Activated T-helper 2 cell treated with anti-CD3 and anti-CD28 coated beads, Interferon-gamma antibody, Interleukin-2, Interleukin-4, amounts not matched to agents 10 μg/mL and 5 μg/mL and 100 μg/mL, durations not matched to agents 14 hours and 24 hours and 36 hours (primary cell): ENCODE measurements around the gene KIAA1755. TPM values are rescaled to one million over a fixed set of nuclear protein-coding genes. Genes with fewer than 3 reads are reported as not detected.

Experiments
- DNase-seq: peaks from one replicate; pipeline ENCODE4 v3.0.0; 2021; ENCODE audit warnings: low spot score
- H3K27ac Mint-ChIP-seq: one replicate; pipeline ENCODE4 v1.8.0; 2021; ENCODE audit warnings: mixed read lengths
- H3K27me3 Mint-ChIP-seq: one replicate; pipeline ENCODE4 v1.8.0; 2021; ENCODE audit warnings: low read depth, mixed read lengths
- H3K36me3 Mint-ChIP-seq: one replicate; pipeline ENCODE4 v1.8.0; 2021; ENCODE audit warnings: low read depth, mixed read lengths
- H3K4me1 Mint-ChIP-seq: one replicate; pipeline ENCODE4 v1.8.0; 2021; ENCODE audit warnings: low read depth, mixed read lengths
- H3K4me3 Mint-ChIP-seq: one replicate; pipeline ENCODE4 v1.8.0; 2021; ENCODE audit warnings: low read depth, mild to moderate bottlenecking, moderate library complexity, mixed read lengths
- H3K9me3 Mint-ChIP-seq: one replicate; pipeline ENCODE4 v1.8.0; 2021; ENCODE audit warnings: mixed read lengths
- intact Hi-C: fragments of 100-400 bp; cut with micrococcal nuclease; formaldehyde crosslinking; loops from one replicate; pipeline ENCODE4 v1.15.1; 2023
- total RNA-seq: library from RNA; stranded (reverse); gene quantifications from 2 replicates; pipeline ENCODE4 v1.2.3, GENCODE V29; 2022

The KIAA1755 gene
- total RNA-seq, 1 donor from 2014 or later, result not detected

GRCh38 chr20:38162878-38163875 is 97.4 kb downstream of the KIAA1755 start:
- peaks cover 18% of the 10 kb centered on the region for H3K27me3 Mint-ChIP-seq
- H3K27ac Mint-ChIP-seq, result no peak overlapping the region
- H3K36me3 Mint-ChIP-seq, result no peaks in the 10 kb centered on the region
- peaks cover 5% of the 10 kb centered on the region for H3K4me1 Mint-ChIP-seq
- no peaks in the 10 kb centered on the region for H3K9me3 Mint-ChIP-seq
- intact Hi-C loops, result no loop called here
- DNase-seq, result no peak
- H3K4me3 Mint-ChIP-seq, result no peak overlapping the region

DNA sequence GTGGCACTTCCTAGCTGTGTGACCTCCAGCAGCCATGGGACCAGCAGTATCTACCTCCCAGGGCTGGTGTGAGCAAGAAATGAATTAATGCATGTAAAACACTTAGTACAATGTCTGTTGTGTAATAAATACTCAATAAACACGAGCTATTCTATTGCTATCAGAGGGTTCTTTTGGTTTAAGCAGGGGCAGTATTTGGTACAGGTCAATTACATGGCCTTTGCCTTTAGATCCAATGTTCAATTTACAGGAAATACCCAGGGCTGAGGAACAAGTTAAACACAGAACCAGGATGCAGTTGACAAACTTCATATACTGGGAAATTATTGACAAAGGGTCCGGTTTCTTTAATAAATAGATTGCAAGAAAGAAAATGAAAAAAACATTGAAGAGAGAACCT is 98.4 kb downstream of the KIAA1755 start:
- Mint-ChIP-seq H3K4me3 (no peak overlapping the region), H3K36me3 (no peaks in the 10 kb centered on the region), H3K27me3 (peaks cover 18% of the 10 kb centered on the region), H3K4me1 (peaks cover 5% of the 10 kb centered on the region), H3K9me3 (no peaks in the 10 kb centered on the region), H3K27ac (no peak overlapping the region)
- no peak for DNase-seq
- intact Hi-C loops, result no loop called here

DNA sequence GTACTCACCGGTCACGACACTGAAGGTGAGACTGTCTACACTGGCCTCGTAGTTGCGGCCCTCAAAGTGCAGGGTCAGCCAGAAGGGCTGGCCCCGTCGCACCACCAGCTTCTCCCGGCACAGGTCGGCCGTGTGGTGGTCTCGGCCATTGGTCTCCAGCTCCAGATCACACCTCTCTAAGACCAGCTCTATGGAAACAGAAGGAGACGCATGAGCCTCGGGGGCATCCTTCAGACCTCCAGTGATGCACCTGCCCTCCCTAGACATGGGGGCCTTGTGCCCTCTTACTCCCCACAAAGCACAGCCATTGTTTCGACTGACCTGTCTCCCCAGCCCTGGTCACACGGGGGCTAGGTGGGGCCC is 99.1 kb downstream of the KIAA1755 start:
- H3K36me3 Mint-ChIP-seq, result no peaks in the 10 kb centered on the region
- peaks cover 5% of the 10 kb centered on the region for H3K4me1 Mint-ChIP-seq
- intact Hi-C loops, result no loop called here
- no peak overlapping the region for H3K27ac Mint-ChIP-seq
- peaks cover 18% of the 10 kb centered on the region for H3K27me3 Mint-ChIP-seq
- no peak for DNase-seq
- H3K9me3 Mint-ChIP-seq, result no peaks in the 10 kb centered on the region
- no peak overlapping the region for H3K4me3 Mint-ChIP-seq

Other genes with a start within 250 kb of the KIAA1755 start
- gene TTI1, start 227.3 kb downstream of the KIAA1755 start, total RNA-seq, result 35.7 and 36.7 TPM in 2 replicates
- gene RPRD1B, start 227.0 kb downstream of the KIAA1755 start, total RNA-seq, result 39.4 and 42.6 TPM in 2 replicates
- not detected in 2 replicates for gene TGM2, start 95.5 kb downstream of the KIAA1755 start, total RNA-seq
- gene BPI, start 43.4 kb upstream of the KIAA1755 start, total RNA-seq, result not detected in 2 replicates
- gene LBP, start 85.7 kb upstream of the KIAA1755 start, total RNA-seq, result not detected in 2 replicates
- 78.7 and 83.7 TPM in 2 replicates for gene SNHG17, start 174.6 kb upstream of the KIAA1755 start, total RNA-seq
- gene RALGAPB, start 212.1 kb upstream of the KIAA1755 start, total RNA-seq, result 30.0 and 33.1 TPM in 2 replicates